OCI-LY7 (cell line): Measurements from ENCODE around the gene MRPL9. TPM values are rescaled to one million over a fixed set of nuclear protein-coding genes. Genes with fewer than 3 reads are reported as not detected.

Experiments
- BruUV-seq: library from RNA; stranded (reverse); fragments of 400-500 nt; replicated peaks from 2 replicates; lab custom pipeline; 2021; lab: Mats Ljungman, UMichigan
- CTCF ChIA-PET: fragments of 300-600 bp; sonication (Branson Sonifier 250); formaldehyde crosslinking; loops from one replicate; lab custom pipeline; 2022; ENCODE audit warnings: antibody characterized with exemption; ENCODE audit not compliant: unreplicated experiment; lab: Charles Lee
- POLR2A ChIA-PET: fragments of 300-600 bp; sonication (Branson Sonifier 250); formaldehyde crosslinking; loops from one replicate; lab custom pipeline; 2022; ENCODE audit warnings: antibody characterized with exemption; lab: Charles Lee
- DNase-seq: peaks from one replicate; pipeline ENCODE4 v3.0.0-alpha.2; 2015; ENCODE audit warnings: low spot score
- H2AFZ ChIP-seq: fragments of 200-600 bp; sonication (generic), shearing (Covaris generic); 2 replicates; pipeline ENCODE4 v1.6.1; 2014; ENCODE audit warnings: mild to moderate bottlenecking, antibody characterized with exemption, low read length, moderate library complexity
- H3K27ac ChIP-seq: fragments of 200-600 bp; sonication (generic); 2 replicates; pipeline ENCODE4 v1.5.1; 2014; ENCODE audit warnings: mixed run types, low read depth, mild to moderate bottlenecking, moderate library complexity, low read length, inconsistent platforms; ENCODE audit not compliant: poor library complexity, severe bottlenecking
- H3K36me3 ChIP-seq: fragments of 200-600 bp; sonication (generic); 2 replicates; pipeline ENCODE4 v1.6.1; 2014; ENCODE audit warnings: mild to moderate bottlenecking, antibody characterized with exemption, low read length, moderate library complexity, mixed read lengths; ENCODE audit not compliant: insufficient read depth
- H3K4me1 ChIP-seq: fragments of 200-600 bp; sonication (generic); 2 replicates; pipeline ENCODE4 v1.5.1; 2014; ENCODE audit warnings: mild to moderate bottlenecking, low read length; ENCODE audit not compliant: insufficient read depth, poor library complexity, severe bottlenecking
- H3K4me2 ChIP-seq: fragments of 200-600 bp; sonication (generic); 2 replicates; pipeline ENCODE4 v1.6.1; 2014; ENCODE audit warnings: mild to moderate bottlenecking, low read length
- H3K4me3 ChIP-seq: fragments of 200-600 bp; sonication (generic); 2 replicates; pipeline ENCODE4 v1.5.1; 2014; ENCODE audit warnings: mild to moderate bottlenecking, low read depth, low read length; ENCODE audit not compliant: poor library complexity, severe bottlenecking
- H3K79me2 ChIP-seq: fragments of 200-600 bp; sonication (generic); 2 replicates; pipeline ENCODE4 v1.6.1; 2016; ENCODE audit warnings: low read depth, mild to moderate bottlenecking, low read length, moderate library complexity, mixed read lengths; ENCODE audit not compliant: insufficient read depth
- H3K9me2 ChIP-seq: fragments of 200-600 bp; sonication (generic); 2 replicates; pipeline ENCODE4 v1.6.1; 2016; ENCODE audit warnings: mild to moderate bottlenecking, low read length, mixed read lengths; ENCODE audit not compliant: insufficient read depth
- H3K9me3 ChIP-seq: fragments of 200-600 bp; sonication (generic); 2 replicates; pipeline ENCODE4 v1.6.1; 2014; ENCODE audit warnings: mild to moderate bottlenecking, mixed run types, low read length, mixed read lengths
- H4K20me1 ChIP-seq: fragments of 200-600 bp; sonication (generic); 2 replicates; pipeline ENCODE4 v1.6.1; 2014; ENCODE audit warnings: mild to moderate bottlenecking, antibody characterized with exemption, low read length, moderate library complexity, mixed read lengths; ENCODE audit not compliant: insufficient read depth
- EZH2phosphoT487 ChIP-seq: fragments of 200-600 bp; sonication (generic); IDR thresholded peaks from 2 replicates; pipeline ENCODE4 v1.6.1; 2018; ENCODE audit warnings: low read depth, borderline replicate concordance, mild to moderate bottlenecking, mixed run types, antibody characterized with exemption, low read length, moderate library complexity, mixed read lengths
- intact Hi-C: fragments of 100-400 bp; cut with micrococcal nuclease; formaldehyde crosslinking; loops from one replicate; pipeline ENCODE4 v1.10.0; 2022; ENCODE audit not compliant: unreplicated experiment
- total RNA-seq, 2 experiments: library from RNA; depleted of rRNA in 1 of 2; stranded (reverse); fragments of >200 nt in 1 of 2; shearing (Covaris generic) in 1 of 2; gene quantifications; 2 replicates each; pipeline ENCODE4 v1.2.3, GENCODE V29; 2014 to 2022
- TF ChIP-seq, protein P1 (sequence below): fragments of 200-600 bp; sonication (generic); conservative IDR thresholded peaks from 2 replicates; pipeline ENCODE4 v1.5.1; 2014; ENCODE audit warnings: mild to moderate bottlenecking, antibody characterized with exemption, low read length, moderate library complexity, mixed read lengths

The MRPL9 gene
- total RNA-seq, 2 experiments from 2014 or later: 98.6 to 107 TPM

DNA sequence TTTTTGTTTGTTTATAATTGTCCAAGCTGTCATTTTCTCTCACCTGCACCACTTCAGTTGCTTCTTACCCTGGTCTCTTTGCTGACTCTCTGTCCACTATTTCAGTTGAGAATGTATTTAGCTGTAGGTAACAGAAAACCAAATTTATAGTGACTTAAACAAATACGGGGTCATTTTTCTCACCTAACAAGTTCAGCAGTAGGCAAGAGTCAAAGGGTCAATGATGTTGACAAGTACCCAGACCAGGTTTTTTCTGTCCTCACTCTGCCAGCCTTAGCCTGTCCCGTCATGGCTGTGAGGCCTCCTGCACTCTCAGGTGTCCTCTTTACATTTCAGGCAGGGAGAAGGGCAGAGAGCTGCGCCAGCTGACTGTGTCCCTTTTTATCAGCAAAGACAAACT lies 30.2 kb downstream of the MRPL9 start:
- no peak for DNase-seq
- Histone ChIP-seq H3K4me3 (no peak overlapping the region), H3K4me2 (no peak overlapping the region), H3K36me3 (no peaks in the 10 kb centered on the region), H3K9me2 (no peaks in the 10 kb centered on the region), H3K9me3 (peaks cover 16% of the 10 kb centered on the region; the same call in 1 of the 2 replicates), H3K4me1 (no peaks in the 10 kb centered on the region), H3K27ac (no peak overlapping the region), H3K79me2 (no peaks in the 10 kb centered on the region), H2AFZ (no peak overlapping the region), H4K20me1 (no peaks in the 10 kb centered on the region)
- no TSS peak for BruUV-seq
- ChIA-PET CTCF (no interaction called here), POLR2A (no interaction called here)
- intact Hi-C loops: loop anchor here (10.0 kb wide), 2 partner anchors 288 to 428 kb away; no protein-coding TSS in a partner anchor
- TF ChIP-seq, protein P1, sequence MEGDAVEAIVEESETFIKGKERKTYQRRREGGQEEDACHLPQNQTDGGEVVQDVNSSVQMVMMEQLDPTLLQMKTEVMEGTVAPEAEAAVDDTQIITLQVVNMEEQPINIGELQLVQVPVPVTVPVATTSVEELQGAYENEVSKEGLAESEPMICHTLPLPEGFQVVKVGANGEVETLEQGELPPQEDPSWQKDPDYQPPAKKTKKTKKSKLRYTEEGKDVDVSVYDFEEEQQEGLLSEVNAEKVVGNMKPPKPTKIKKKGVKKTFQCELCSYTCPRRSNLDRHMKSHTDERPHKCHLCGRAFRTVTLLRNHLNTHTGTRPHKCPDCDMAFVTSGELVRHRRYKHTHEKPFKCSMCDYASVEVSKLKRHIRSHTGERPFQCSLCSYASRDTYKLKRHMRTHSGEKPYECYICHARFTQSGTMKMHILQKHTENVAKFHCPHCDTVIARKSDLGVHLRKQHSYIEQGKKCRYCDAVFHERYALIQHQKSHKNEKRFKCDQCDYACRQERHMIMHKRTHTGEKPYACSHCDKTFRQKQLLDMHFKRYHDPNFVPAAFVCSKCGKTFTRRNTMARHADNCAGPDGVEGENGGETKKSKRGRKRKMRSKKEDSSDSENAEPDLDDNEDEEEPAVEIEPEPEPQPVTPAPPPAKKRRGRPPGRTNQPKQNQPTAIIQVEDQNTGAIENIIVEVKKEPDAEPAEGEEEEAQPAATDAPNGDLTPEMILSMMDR: no peak
- no peak for TF ChIP-seq EZH2phosphoT487

DNA sequence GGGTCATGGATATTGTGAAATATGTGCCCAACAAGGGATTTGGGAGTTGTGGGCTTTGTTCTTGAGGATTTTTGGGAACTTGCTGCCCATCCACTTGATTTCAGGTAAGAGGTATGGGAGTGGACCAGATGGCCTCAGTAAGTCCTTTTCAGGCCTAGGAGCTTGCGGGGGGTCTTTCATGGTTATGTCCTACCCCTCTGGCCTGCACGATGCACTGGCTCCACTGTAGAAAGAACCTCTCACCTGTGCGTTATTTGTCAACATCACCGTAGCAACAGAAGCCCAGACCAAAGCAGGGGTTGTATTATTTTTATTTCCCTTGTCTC lies 33.4 kb downstream of the MRPL9 start:
- Histone ChIP-seq H3K4me2 (no peak overlapping the region), H3K9me2 (no peaks in the 10 kb centered on the region), H4K20me1 (no peaks in the 10 kb centered on the region), H3K36me3 (no peaks in the 10 kb centered on the region), H3K79me2 (no peaks in the 10 kb centered on the region), H3K9me3 (no peaks in the 10 kb centered on the region), H3K4me3 (no peak overlapping the region), H3K27ac (no peak overlapping the region), H2AFZ (no peak overlapping the region), H3K4me1 (no peaks in the 10 kb centered on the region)
- CTCF ChIA-PET: no interaction called here
- no TSS peak for BruUV-seq
- POLR2A ChIA-PET: no interaction called here
- intact Hi-C loops: loop anchor here (10.0 kb wide), 2 partner anchors 285 to 425 kb away; no protein-coding TSS in a partner anchor
- DNase-seq: no peak
- TF ChIP-seq, protein P1: no peak
- no peak for TF ChIP-seq EZH2phosphoT487

DNA sequence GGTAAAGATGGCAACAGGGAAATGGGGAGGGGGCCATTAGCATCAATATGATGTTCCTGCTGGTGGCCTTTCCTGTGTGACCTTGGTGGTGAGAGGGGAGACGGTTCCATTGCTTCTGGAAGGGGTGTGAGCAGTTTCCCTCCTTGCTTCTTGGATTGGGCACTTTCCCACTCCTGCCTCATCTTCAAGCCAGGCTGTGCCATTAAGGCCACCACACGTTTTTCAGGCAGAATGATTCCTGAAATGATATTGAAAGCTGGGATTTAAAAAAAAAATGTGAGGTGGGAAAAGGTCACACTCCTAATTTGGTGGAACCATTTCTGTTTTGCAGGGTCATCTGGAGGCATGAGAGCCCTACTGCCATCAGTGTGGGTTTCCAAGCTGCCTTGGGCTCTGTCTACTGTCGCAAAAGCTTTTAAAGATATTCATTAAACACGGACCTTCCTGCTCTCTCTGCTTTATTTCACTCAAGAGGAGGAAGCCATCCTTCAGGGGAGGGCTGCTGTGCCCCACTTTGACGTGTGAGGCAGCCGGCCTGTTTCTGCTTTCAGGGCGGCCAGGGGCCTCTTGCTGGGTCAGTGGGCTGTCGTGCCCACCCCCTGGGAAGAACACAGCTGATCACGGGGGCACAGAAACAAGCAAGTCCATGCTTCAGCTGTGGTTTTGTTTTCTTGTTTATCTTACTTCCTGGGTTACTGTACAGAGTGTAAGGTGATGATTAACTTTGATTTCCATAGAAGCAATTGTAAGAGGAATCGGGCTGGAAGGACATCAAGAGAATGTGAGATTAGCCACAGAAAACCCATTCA lies 33.9 kb downstream of the MRPL9 start:
- TF ChIP-seq EZH2phosphoT487: no peak
- TF ChIP-seq, protein P1: no peak
- ChIA-PET POLR2A (no interaction called here), CTCF (no interaction called here)
- Histone ChIP-seq H3K9me2 (no peaks in the 10 kb centered on the region), H3K36me3 (no peaks in the 10 kb centered on the region), H3K9me3 (no peaks in the 10 kb centered on the region), H4K20me1 (no peaks in the 10 kb centered on the region), H3K79me2 (no peaks in the 10 kb centered on the region), H3K4me3 (no peak overlapping the region), H3K27ac (no peak overlapping the region), H3K4me1 (no peaks in the 10 kb centered on the region), H3K4me2 (no peak overlapping the region), H2AFZ (no peak overlapping the region)
- intact Hi-C loops: no loop called here
- no TSS peak for BruUV-seq
- no peak for DNase-seq
